Nephron progenitor cell (in vitro differentiated cells): ENCODE data around the gene CCNL1.

ENCODE experiments used
- DNase-seq: peaks from one replicate; pipeline ENCODE4 v3.0.0; 2021
- H3K27ac Mint-ChIP-seq: 2 replicates; pipeline ENCODE4 v1.8.0; 2021; ENCODE audit warnings: mild to moderate bottlenecking, moderate library complexity, mixed read lengths
- H3K27me3 Mint-ChIP-seq: 2 replicates; pipeline ENCODE4 v1.8.0; 2021; ENCODE audit warnings: mild to moderate bottlenecking, low read depth, mixed read lengths; ENCODE audit not compliant: poor library complexity
- H3K36me3 Mint-ChIP-seq: 2 replicates; pipeline ENCODE4 v1.8.0; 2021; ENCODE audit warnings: low read depth, mixed read lengths
- H3K4me1 Mint-ChIP-seq: 2 replicates; pipeline ENCODE4 v1.8.0; 2021; ENCODE audit warnings: mixed read lengths
- H3K4me3 Mint-ChIP-seq: 2 replicates; pipeline ENCODE4 v1.8.0; 2021; ENCODE audit warnings: mild to moderate bottlenecking, moderate library complexity, mixed read lengths
- H3K9me3 Mint-ChIP-seq: 2 replicates; pipeline ENCODE4 v1.8.0; 2021; ENCODE audit warnings: mild to moderate bottlenecking, moderate library complexity, mixed read lengths
- TF ChIP-seq, protein P1 (sequence below): fragments of 200-600 bp; sonication (generic); IDR thresholded peaks from 2 replicates; pipeline ENCODE4 v1.5.0; 2021; ENCODE audit warnings: antibody characterized with exemption

Gene CCNL1

DNA sequence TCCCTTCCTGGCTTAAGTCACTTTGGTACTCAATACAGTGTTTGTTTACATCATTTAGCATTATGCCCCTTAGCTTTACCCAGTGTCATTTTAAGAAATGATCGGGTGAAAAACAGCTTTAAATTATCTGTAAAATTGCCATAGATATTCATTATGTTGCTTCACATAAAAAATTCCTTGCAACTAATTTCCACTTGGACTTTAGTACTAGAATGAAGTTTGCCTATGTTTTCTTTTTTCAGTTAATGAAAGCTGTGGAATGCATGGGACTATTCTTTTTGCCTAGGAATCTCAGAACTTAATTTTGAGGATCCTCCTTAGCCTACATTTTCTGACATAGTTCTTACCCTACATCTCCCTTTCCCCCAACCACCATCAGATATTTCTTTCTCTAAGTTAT, 38.4 kb downstream of the CCNL1 start:
- TF ChIP-seq, protein P1, sequence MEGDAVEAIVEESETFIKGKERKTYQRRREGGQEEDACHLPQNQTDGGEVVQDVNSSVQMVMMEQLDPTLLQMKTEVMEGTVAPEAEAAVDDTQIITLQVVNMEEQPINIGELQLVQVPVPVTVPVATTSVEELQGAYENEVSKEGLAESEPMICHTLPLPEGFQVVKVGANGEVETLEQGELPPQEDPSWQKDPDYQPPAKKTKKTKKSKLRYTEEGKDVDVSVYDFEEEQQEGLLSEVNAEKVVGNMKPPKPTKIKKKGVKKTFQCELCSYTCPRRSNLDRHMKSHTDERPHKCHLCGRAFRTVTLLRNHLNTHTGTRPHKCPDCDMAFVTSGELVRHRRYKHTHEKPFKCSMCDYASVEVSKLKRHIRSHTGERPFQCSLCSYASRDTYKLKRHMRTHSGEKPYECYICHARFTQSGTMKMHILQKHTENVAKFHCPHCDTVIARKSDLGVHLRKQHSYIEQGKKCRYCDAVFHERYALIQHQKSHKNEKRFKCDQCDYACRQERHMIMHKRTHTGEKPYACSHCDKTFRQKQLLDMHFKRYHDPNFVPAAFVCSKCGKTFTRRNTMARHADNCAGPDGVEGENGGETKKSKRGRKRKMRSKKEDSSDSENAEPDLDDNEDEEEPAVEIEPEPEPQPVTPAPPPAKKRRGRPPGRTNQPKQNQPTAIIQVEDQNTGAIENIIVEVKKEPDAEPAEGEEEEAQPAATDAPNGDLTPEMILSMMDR: no peak
- Mint-ChIP-seq H3K4me3 (no peak overlapping the region), H3K9me3 (no peaks in the 10 kb centered on the region), H3K36me3 (no peaks in the 10 kb centered on the region), H3K27ac (peak overlapping the region; percentile 9), H3K27me3 (peaks cover 11% of the 10 kb centered on the region), H3K4me1 (peaks cover 50% of the 10 kb centered on the region)
- no peak for DNase-seq

GRCh38 chr3:157120071-157120892, 39.7 kb downstream of the CCNL1 start:
- no peaks in the 10 kb centered on the region for H3K36me3 Mint-ChIP-seq
- TF ChIP-seq, protein P1: no peak
- H3K9me3 Mint-ChIP-seq: no peaks in the 10 kb centered on the region
- H3K4me1 Mint-ChIP-seq: peaks cover 50% of the 10 kb centered on the region
- no peak overlapping the region for H3K27ac Mint-ChIP-seq
- peaks cover 11% of the 10 kb centered on the region for H3K27me3 Mint-ChIP-seq
- no peak for DNase-seq
- H3K4me3 Mint-ChIP-seq: no peak overlapping the region

- TF ChIP-seq, protein P1: no peak
- H3K9me3 Mint-ChIP-seq: no peaks in the 10 kb centered on the region
- no peak for DNase-seq
- peaks cover 50% of the 10 kb centered on the region for H3K4me1 Mint-ChIP-seq
- peaks cover 10% of the 10 kb centered on the region for H3K27me3 Mint-ChIP-seq
- no peak overlapping the region for H3K27ac Mint-ChIP-seq
- H3K36me3 Mint-ChIP-seq: no peaks in the 10 kb centered on the region
- H3K4me3 Mint-ChIP-seq: no peak overlapping the region
Observed at GRCh38 chr3:157119369-157119951, 40.5 kb downstream of the CCNL1 start.

GRCh38 chr3:157117875-157118654, 41.9 kb downstream of the CCNL1 start:
- Mint-ChIP-seq H3K9me3 (no peaks in the 10 kb centered on the region), H3K4me1 (peaks cover 48% of the 10 kb centered on the region), H3K36me3 (no peaks in the 10 kb centered on the region), H3K27ac (no peak overlapping the region), H3K27me3 (peaks cover 6% of the 10 kb centered on the region), H3K4me3 (no peak overlapping the region)
- no peak for DNase-seq
- TF ChIP-seq, protein P1: no peak

GRCh38 chr3:157117206-157117605, 42.7 kb downstream of the CCNL1 start:
- Mint-ChIP-seq H3K9me3 (no peaks in the 10 kb centered on the region), H3K4me1 (peaks cover 45% of the 10 kb centered on the region), H3K27ac (no peak overlapping the region), H3K4me3 (no peak overlapping the region), H3K27me3 (peaks cover 3% of the 10 kb centered on the region), H3K36me3 (no peaks in the 10 kb centered on the region)
- TF ChIP-seq, protein P1: no peak
- DNase-seq: no peak
